Stimulated activated CD4-positive, alpha-beta T cell treated with anti-CD3 and anti-CD28 coated beads, Interleukin-2, amount 100 ng/mL, for 24 hours (primary cell): ENCODE measurements around the gene POU2F1.

Experiments used
- DNase-seq, 2 donors: peaks; one replicate each; pipeline ENCODE4 v3.0.0-alpha.2; 2020

The POU2F1 gene

DNA sequence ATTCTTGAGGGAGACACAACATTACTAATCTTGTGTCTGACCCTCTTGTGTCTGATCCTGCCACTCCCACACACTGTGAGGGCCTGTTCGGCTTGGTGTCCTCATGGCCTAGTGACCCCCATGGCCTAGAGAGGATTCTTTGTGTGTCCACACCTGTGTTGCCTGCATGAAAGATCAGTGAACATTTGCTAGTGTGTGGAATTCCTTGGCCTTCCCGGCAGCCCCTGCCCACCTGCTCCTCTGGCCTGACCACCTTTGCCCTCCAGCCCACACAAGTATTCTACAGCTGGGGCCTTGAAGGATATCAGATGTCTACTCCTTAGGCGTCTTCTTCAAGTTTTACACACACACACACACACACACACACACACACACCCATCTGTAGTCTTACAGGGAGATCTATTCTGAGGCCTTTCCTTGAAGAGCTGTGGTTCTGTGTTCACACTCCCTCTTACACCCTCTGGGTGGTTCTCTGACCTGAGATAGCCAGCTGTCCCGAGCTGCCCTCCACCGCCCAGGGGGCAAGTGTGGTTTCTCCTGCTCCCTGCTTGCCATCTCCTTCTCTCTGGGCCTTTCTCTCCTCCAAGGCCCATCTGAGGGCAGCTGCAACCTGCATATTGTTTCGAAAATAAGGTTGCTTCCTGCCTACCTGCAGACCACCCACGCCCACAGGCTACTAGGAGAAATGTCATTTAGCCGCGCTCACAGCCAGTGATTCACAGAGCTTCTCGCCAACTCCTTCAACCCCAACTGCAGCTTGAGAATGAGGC, 252.3 kb downstream of the POU2F1 start:
- peak; percentile 59 to 61 for DNase-seq

GRCh38 chr1:167473761-167474160, 253.1 kb downstream of the POU2F1 start:
- DNase-seq = no peak

DNA sequence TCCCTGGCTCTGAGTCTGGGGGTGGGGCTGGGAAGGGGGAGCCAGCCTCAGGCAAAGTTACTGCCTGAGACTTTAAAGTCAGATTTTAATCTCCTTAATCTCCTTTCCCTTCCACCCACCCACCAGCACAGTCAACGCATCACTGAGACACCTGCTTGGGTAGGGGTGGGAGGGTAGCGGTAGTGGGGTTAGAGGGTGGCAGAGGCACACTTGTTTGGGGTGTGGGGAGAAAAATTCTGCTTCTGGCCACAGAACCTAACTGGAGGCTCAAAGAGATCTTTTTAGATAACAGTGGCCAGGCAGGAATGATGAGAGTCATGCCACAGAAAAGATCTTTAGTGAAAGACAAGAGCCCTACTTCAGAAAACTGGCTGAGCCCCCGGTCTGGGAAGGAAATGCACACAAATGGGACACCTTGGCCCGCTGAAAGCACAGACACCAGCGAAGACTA, 253.5 kb downstream of the POU2F1 start:
- peak; percentile 55 to 56 for DNase-seq

GRCh38 chr1:167476061-167476460, 255.4 kb downstream of the POU2F1 start:
- DNase-seq = no peak
